ENCODE measurements around the gene NEU3. TPM values are rescaled to one million over a fixed set of nuclear protein-coding genes. Genes with fewer than 3 reads are reported as not detected.

The NEU3 gene
- total RNA-seq, 1 experiment from 2014 or later = 16.4 TPM

- no peak for TF ChIP-seq STAT6 (CRISPR knock-in tag; conservative IDR thresholded peaks at IDR 0.05; ENCODE audit: low read depth)
Observed at GRCh38 chr11:75059299-75059698, 70.6 kb downstream of the NEU3 start (continued).

- ChIA-PET POLR2A (no interaction called here), CTCF (interaction anchor here (1.0 to 1.4 kb wide), 4 partner anchors 9 to 134 kb away, joined by 3 to 4 read pairs (median 4); no protein-coding TSS in a partner anchor)
- no peak for ATAC-seq
- Mint-ChIP-seq H3K27ac (no peak overlapping the region), H3K36me3 (no peaks in the 10 kb centered on the region), H3K4me1 (no peaks in the 10 kb centered on the region), H3K4me3 (no peak overlapping the region), H3K9me3 (peaks cover 14% of the 10 kb centered on the region), H3K27me3 (ENCODE audit: low read depth) (no peaks in the 10 kb centered on the region; the same call in 1 of the 2 replicates)
- TF ChIP-seq RORB (CRISPR knock-in tag; IDR thresholded peaks at IDR 0.05) (no peak), TP53 (CRISPR knock-in tag; IDR thresholded peaks at IDR 0.05) (no peak), ATF1 (CRISPR knock-in tag; IDR thresholded peaks at IDR 0.05) (no peak), SP1 (CRISPR knock-in tag; conservative IDR thresholded peaks at IDR 0.05) (no peak), GABPB1 (CRISPR knock-in tag; IDR thresholded peaks at IDR 0.05) (no peak), NR1H2 (CRISPR knock-in tag; IDR thresholded peaks at IDR 0.05) (no peak), PRDM15 (CRISPR knock-in tag; IDR thresholded peaks at IDR 0.05) (no peak), SOX15 (CRISPR knock-in tag; IDR thresholded peaks at IDR 0.05) (no peak), CTCF (IDR thresholded peaks at IDR 0.05) (no peak), OVOL2 (CRISPR knock-in tag; IDR thresholded peaks at IDR 0.05; ENCODE audit: borderline replicate concordance) (no peak), CREM (CRISPR knock-in tag; IDR thresholded peaks at IDR 0.05) (no peak), ZNF219 (CRISPR knock-in tag; IDR thresholded peaks at IDR 0.05; ENCODE audit: borderline replicate concordance) (no peak), SMAD3 (CRISPR knock-in tag; IDR thresholded peaks at IDR 0.05; ENCODE audit: borderline replicate concordance) (no peak), ZNF416 (CRISPR knock-in tag; IDR thresholded peaks at IDR 0.05) (no peak), NR2C2 (CRISPR knock-in tag; IDR thresholded peaks at IDR 0.05) (no peak), ATF3 (CRISPR knock-in tag; conservative IDR thresholded peaks at IDR 0.05) (no peak)
- DNase-seq (ENCODE audit: low spot score) = no peak
Observed at GRCh38 chr11:75063741-75064314, 75.1 kb downstream of the NEU3 start.

All from WTC11 (cell line).